ENCODE data around the gene MEGF8. TPM values are rescaled to one million over a fixed set of nuclear protein-coding genes. Genes with fewer than 3 reads are reported as not detected.

MEGF8 gene

GRCh38 chr19:42424712-42425131, 99.3 kb downstream of the MEGF8 start:
- Histone ChIP-seq H3K27ac (replicated peaks) (no peak overlapping the region), H3K4me3 (replicated peaks; ENCODE audit: insufficient read depth, low read length) (no peak overlapping the region), H3K27me3 (ENCODE audit: insufficient read depth, poor library complexity, severe bottlenecking) (peaks cover 5% of the 10 kb centered on the region)
- DNase-seq (ENCODE audit: low read depth in 1 of 2, low spot score in 1 of 2) = no peak
- TF ChIP-seq SPI1 (IDR thresholded peaks at IDR 0.05; ENCODE audit: borderline replicate concordance, low read depth) (no peak), CTCF (IDR thresholded peaks at IDR 0.05; ENCODE audit: insufficient read depth, low read length) (no peak), POLR2AphosphoS5 (IDR thresholded peaks at IDR 0.05; ENCODE audit: low read depth) (no peak), REST (IDR thresholded peaks at IDR 0.05; ENCODE audit: insufficient replicate concordance, low read depth) (no peak), GABPA (IDR thresholded peaks at IDR 0.05; ENCODE audit: low read depth) (no peak)

- TF ChIP-seq CTCF (IDR thresholded peaks at IDR 0.05; ENCODE audit: insufficient read depth, low read length) (no peak), SPI1 (IDR thresholded peaks at IDR 0.05; ENCODE audit: borderline replicate concordance, low read depth) (no peak), POLR2AphosphoS5 (IDR thresholded peaks at IDR 0.05; ENCODE audit: low read depth) (no peak), GABPA (IDR thresholded peaks at IDR 0.05; ENCODE audit: low read depth) (no peak), REST (IDR thresholded peaks at IDR 0.05; ENCODE audit: insufficient replicate concordance, low read depth) (no peak)
- Histone ChIP-seq H3K27me3 (ENCODE audit: insufficient read depth, poor library complexity, severe bottlenecking) (peaks cover 5% of the 10 kb centered on the region), H3K4me3 (replicated peaks; ENCODE audit: insufficient read depth, low read length) (no peak overlapping the region), H3K27ac (replicated peaks) (no peak overlapping the region)
- DNase-seq (ENCODE audit: low read depth in 1 of 2, low spot score in 1 of 2) = no peak
Observed at GRCh38 chr19:42426643-42427042, 101.2 kb downstream of the MEGF8 start.

- no peak for DNase-seq (ENCODE audit: low read depth in 1 of 2, low spot score in 1 of 2)
- Histone ChIP-seq H3K27ac (replicated peaks) (no peak within 1 kb of the TSS), H3K4me3 (replicated peaks; ENCODE audit: insufficient read depth, low read length) (no peak within 1 kb of the TSS), H3K27me3 (ENCODE audit: insufficient read depth, poor library complexity, severe bottlenecking) (peaks cover 5% of the 10 kb centered on the region)
- TF ChIP-seq REST (IDR thresholded peaks at IDR 0.05; ENCODE audit: insufficient replicate concordance, low read depth) = no peak
Observed at GRCh38 chr19:42427313-42427712, 101.9 kb downstream of the MEGF8 start, which contains the start of gene LIPE. Gene LIPE (minus strand): TSS chr19:42427388. CDS start chr19:42427149, 239 bp downstream.

Small RNA genes within 50 kb of the gene (microRNA-seq; reads per million reads assigned to microRNA genes)
- not detected for gene MIR8077

Measured in HL-60 (cell line).